Skeletal muscle satellite cell (primary cell): Measurements from ENCODE around the gene CX3CR1.
"Not testable (repeated sequence)": the region's sequence is repeated elsewhere in the genome, so short reads cannot be mapped to it uniquely, and the experiment has no call there.

Experiments used
- H3K27me3 ChIP-seq: 2 replicates; pipeline ENCODE4 v1.7.0; 2013; ENCODE audit warnings: low read length; ENCODE audit not compliant: control insufficient read depth, insufficient read depth
- H3K36me3 ChIP-seq: 2 replicates; pipeline ENCODE4 v1.7.0; 2013; ENCODE audit warnings: mild to moderate bottlenecking, control low read depth, low read length; ENCODE audit not compliant: insufficient read depth
- H3K4me1 ChIP-seq: 2 replicates; pipeline ENCODE4 v1.7.0; 2013; ENCODE audit warnings: low read length; ENCODE audit not compliant: control insufficient read depth, insufficient read depth
- H3K4me2 ChIP-seq: 2 replicates; pipeline ENCODE4 v1.7.0; 2013; ENCODE audit warnings: mild to moderate bottlenecking, low read length
- H3K4me3 ChIP-seq: 2 replicates; pipeline ENCODE4 v1.7.0; 2013; ENCODE audit warnings: low read length
- H3K9ac ChIP-seq: 2 replicates; pipeline ENCODE4 v1.7.0; 2013; ENCODE audit warnings: mild to moderate bottlenecking, low read depth, low read length, moderate library complexity
- H3K9me3 ChIP-seq: replicated peaks from 2 replicates; pipeline ENCODE4 v1.7.0; 2013; ENCODE audit warnings: mild to moderate bottlenecking, control low read depth, low read length

The CX3CR1 gene

GRCh38 chr3:39234651-39235050 lies 45.2 kb downstream of the CX3CR1 start:
- Histone ChIP-seq H3K4me3 (no peak overlapping the region), H3K4me2 (no peak overlapping the region), H3K27me3 (peaks cover 63% of the 10 kb centered on the region), H3K9ac (no peak overlapping the region), H3K36me3 (no peaks in the 10 kb centered on the region), H3K4me1 (no peaks in the 10 kb centered on the region), H3K9me3 (no peaks in the 10 kb centered on the region)

- H3K36me3 ChIP-seq: no peaks in the 10 kb centered on the region
- no peak overlapping the region for H3K9ac ChIP-seq
- no peak overlapping the region for H3K4me3 ChIP-seq
- H3K27me3 ChIP-seq: peaks cover 58% of the 10 kb centered on the region
- no peaks in the 10 kb centered on the region for H3K9me3 ChIP-seq
- H3K4me2 ChIP-seq: no peak overlapping the region
- no peaks in the 10 kb centered on the region for H3K4me1 ChIP-seq
These were observed 47.0 kb downstream of the CX3CR1 start for GRCh38 chr3:39232859-39233258.

- no peak overlapping the region for H3K4me3 ChIP-seq
- H3K9ac ChIP-seq: no peak overlapping the region
- H3K4me1 ChIP-seq: no peaks in the 10 kb centered on the region
These were observed 49.4 kb downstream of the CX3CR1 start for GRCh38 chr3:39230453-39230852.

GRCh38 chr3:39228496-39228895 lies 51.3 kb downstream of the CX3CR1 start:
- peaks cover 42% of the 10 kb centered on the region for H3K27me3 ChIP-seq
- H3K4me2 ChIP-seq: no peak overlapping the region
- H3K9ac ChIP-seq: no peak overlapping the region
- H3K4me1 ChIP-seq: no peaks in the 10 kb centered on the region
- H3K4me3 ChIP-seq: no peak overlapping the region
- no peaks in the 10 kb centered on the region for H3K36me3 ChIP-seq
- H3K9me3 ChIP-seq: no peaks in the 10 kb centered on the region

More at GRCh38 chr3:39230453-39230852, 49.4 kb downstream of the CX3CR1 start:
- Histone ChIP-seq H3K36me3 (no peaks in the 10 kb centered on the region), H3K27me3 (peaks cover 43% of the 10 kb centered on the region), H3K9me3 (no peaks in the 10 kb centered on the region), H3K4me2 (no peak overlapping the region)

GRCh38 chr3:39227596-39227995 lies 52.2 kb downstream of the CX3CR1 start:
- not testable (repeated sequence) for H3K4me2 ChIP-seq, H3K9me3 ChIP-seq, H3K9ac ChIP-seq, H3K4me1 ChIP-seq, H3K4me3 ChIP-seq, H3K36me3 ChIP-seq
- peaks cover 36% of the 10 kb centered on the region for H3K27me3 ChIP-seq

- Histone ChIP-seq H3K9me3 (no peaks in the 10 kb centered on the region), H3K27me3 (peaks cover 25% of the 10 kb centered on the region), H3K4me1 (no peaks in the 10 kb centered on the region), H3K4me2 (no peak overlapping the region), H3K4me3 (no peak overlapping the region), H3K9ac (no peak overlapping the region), H3K36me3 (no peaks in the 10 kb centered on the region)
These were observed 53.6 kb downstream of the CX3CR1 start for GRCh38 chr3:39226106-39226741.

GRCh38 chr3:39224288-39224687 lies 55.5 kb downstream of the CX3CR1 start:
- H3K4me2 ChIP-seq: no peak overlapping the region
- no peak overlapping the region for H3K4me3 ChIP-seq
- H3K36me3 ChIP-seq: no peaks in the 10 kb centered on the region
- H3K4me1 ChIP-seq: no peaks in the 10 kb centered on the region
- H3K9me3 ChIP-seq: no peaks in the 10 kb centered on the region
- peaks cover 33% of the 10 kb centered on the region for H3K27me3 ChIP-seq
- no peak overlapping the region for H3K9ac ChIP-seq

- peaks cover 38% of the 10 kb centered on the region for H3K27me3 ChIP-seq
- H3K9ac ChIP-seq: no peak overlapping the region
- H3K36me3 ChIP-seq: no peaks in the 10 kb centered on the region
- no peak overlapping the region for H3K4me3 ChIP-seq
- H3K4me2 ChIP-seq: no peak overlapping the region
- H3K9me3 ChIP-seq: no peaks in the 10 kb centered on the region
- no peaks in the 10 kb centered on the region for H3K4me1 ChIP-seq
These were observed 56.9 kb downstream of the CX3CR1 start for GRCh38 chr3:39222939-39223338.

- H3K4me1 ChIP-seq: no peaks in the 10 kb centered on the region
- no peak overlapping the region for H3K4me2 ChIP-seq
- no peaks in the 10 kb centered on the region for H3K9me3 ChIP-seq
- peaks cover 38% of the 10 kb centered on the region for H3K27me3 ChIP-seq
- H3K4me3 ChIP-seq: no peak overlapping the region
- no peak overlapping the region for H3K9ac ChIP-seq
- no peaks in the 10 kb centered on the region for H3K36me3 ChIP-seq
These were observed 57.4 kb downstream of the CX3CR1 start for GRCh38 chr3:39222462-39222861.

- H3K36me3 ChIP-seq: no peaks in the 10 kb centered on the region
- H3K4me1 ChIP-seq: no peaks in the 10 kb centered on the region
- peaks cover 38% of the 10 kb centered on the region for H3K27me3 ChIP-seq
These were observed 58.7 kb downstream of the CX3CR1 start for GRCh38 chr3:39221141-39221530.

GRCh38 chr3:39220407-39221140 lies 59.3 kb downstream of the CX3CR1 start:
- no peaks in the 10 kb centered on the region for H3K36me3 ChIP-seq
- no peak overlapping the region for H3K4me2 ChIP-seq
- peaks cover 42% of the 10 kb centered on the region for H3K27me3 ChIP-seq
- H3K9ac ChIP-seq: no peak overlapping the region
- H3K4me1 ChIP-seq: no peaks in the 10 kb centered on the region
- H3K4me3 ChIP-seq: no peak overlapping the region
- H3K9me3 ChIP-seq: no peaks in the 10 kb centered on the region

More at GRCh38 chr3:39221141-39221530, 58.7 kb downstream of the CX3CR1 start:
- H3K4me2 ChIP-seq: no peak overlapping the region
- no peak overlapping the region for H3K9ac ChIP-seq
- H3K4me3 ChIP-seq: no peak overlapping the region
- H3K9me3 ChIP-seq: no peaks in the 10 kb centered on the region

- Histone ChIP-seq H3K4me2 (no peak overlapping the region), H3K4me1 (no peaks in the 10 kb centered on the region), H3K36me3 (no peaks in the 10 kb centered on the region), H3K27me3 (peaks cover 37% of the 10 kb centered on the region), H3K9me3 (no peaks in the 10 kb centered on the region), H3K9ac (no peak overlapping the region), H3K4me3 (no peak overlapping the region)
These were observed 60.1 kb downstream of the CX3CR1 start for GRCh38 chr3:39219702-39220101.
